Stomach (tissue), 9 donors: ENCODE data around the gene PACS2. TPM values are rescaled to one million over a fixed set of nuclear protein-coding genes. Genes with fewer than 3 reads are reported as not detected.

Experiments
- DNase-seq, 2 donors: peaks; one replicate each; pipeline versions ENCODE4 v3.0.0 to v3.0.0-alpha.2; 2013 to 2019
- H3K27ac ChIP-seq, 5 donors: fragments of 200-600 bp in 4 of 5; sonication (generic) in 4 of 5; one replicate each; pipeline ENCODE4 v1.5.1; 2013 to 2019; ENCODE audit warnings: mild to moderate bottlenecking in 1 of 5, moderate library complexity in 1 of 5
- H3K27me3 ChIP-seq, 3 donors: fragments of 200-600 bp; sonication (generic); one replicate each; pipeline ENCODE4 v1.5.1; 2017 to 2019; ENCODE audit warnings: mixed run types in 1 of 3
- H3K36me3 ChIP-seq, 4 donors: fragments of 200-600 bp; sonication (generic); 1 replicate in 3 of 4; 2 replicates in 1 of 4; pipeline ENCODE4 v1.5.1; 2016 to 2019
- H3K4me1 ChIP-seq, 4 donors: fragments of 200-600 bp; sonication (generic); one replicate each; pipeline ENCODE4 v1.5.1; 2016 to 2019
- H3K4me3 ChIP-seq, 4 donors: fragments of 200-600 bp; sonication (generic) in 3 of 4; one replicate each; pipeline ENCODE4 v1.5.1; 2016 to 2019; ENCODE audit warnings: mild to moderate bottlenecking in 1 of 4
- H3K9me3 ChIP-seq, 4 donors: fragments of 200-600 bp; sonication (generic); one replicate each; pipeline ENCODE4 v1.5.1; 2016 to 2019
- CTCF ChIP-seq, 7 experiments: fragments of 450-650 bp in 4 of 7; fragments of 200-600 bp in 3 of 7; sonication (generic) in 3 of 7; IDR thresholded peaks; one replicate each; pipeline ENCODE4 v1.5.1; 2016 to 2019; ENCODE audit warnings: antibody characterized with exemption in 7 of 7, control low read depth in 2 of 7, mild to moderate bottlenecking in 1 of 7
- EP300 ChIP-seq: sonication (generic); formaldehyde crosslinking; IDR thresholded peaks from one replicate; pipeline ENCODE4 v1.6.1; 2017; ENCODE audit warnings: antibody characterized with exemption
- POLR2A ChIP-seq, 4 donors: fragments of 450-650 bp; IDR thresholded peaks; one replicate each; pipeline ENCODE4 v1.6.1; 2016; ENCODE audit warnings: antibody characterized with exemption in 4 of 4, control low read depth in 2 of 4, mild to moderate bottlenecking in 1 of 4, moderate library complexity in 1 of 4
- POLR2AphosphoS5 ChIP-seq, 3 donors: sonication (generic); formaldehyde crosslinking; IDR thresholded peaks; one replicate each; pipeline ENCODE4 v1.6.1; 2016; ENCODE audit warnings: antibody characterized with exemption in 3 of 3
- WGBS, 5 donors: extraction: QIAGEN DNeasy Blood & Tissue Kit in 3 of 5; methylation state at CpG; one replicate each; pipeline versions ENCODE4 v1.1.5 to v1.1.7; 2013 to 2018; 5-methylcytosine and 5-hydroxymethylcytosine counted together
- intact Hi-C: fragments of 100-400 bp; cut with DNase I; formaldehyde crosslinking; loops from one replicate; pipeline ENCODE4 v1.15.1; 2023; ENCODE audit warnings: low total_unique reads
- polyA plus RNA-seq, 3 donors: library from polyadenylated mRNA; stranded (reverse); fragments of 200-250 nt; gene quantifications; one replicate each; pipeline ENCODE4 v1.2.3, GENCODE V29; 2013
- total RNA-seq, 5 donors: library from RNA; depleted of rRNA; stranded (reverse); fragments of >200 nt; gene quantifications; one replicate each; pipeline versions ENCODE4 v1.1.0 to v1.2.3, GENCODE V29; 2014 to 2016
- donor health status: healthy with polysubstance abuse.
- donor health status: Bipolar disorder and iron deficiency.
- donor health status: healthy.

PACS2 gene
- total and polyA plus RNA-seq, 8 donors: 23.4 to 209 (median 48.8) TPM

GRCh38 chr14:105412771-105413543 lies 98.4 kb downstream of the PACS2 start:
- intact Hi-C loops: no loop called here
- Histone ChIP-seq H3K4me3 (no peak overlapping the region), H3K9me3 (no peaks in the 10 kb centered on the region), H3K36me3 (no peaks in the 10 kb centered on the region), H3K27ac (no peak overlapping the region), H3K27me3 (peaks cover 0 to 52% (median 17%) of the 10 kb centered on the region in 3 donors), H3K4me1 (peaks cover 16 to 33% (median 31%) of the 10 kb centered on the region in 4 donors)
- DNase-seq: no peak
- TF ChIP-seq CTCF (IDR thresholded peaks at IDR 0.05) (no peak), POLR2A (IDR thresholded peaks at IDR 0.05) (no peak), EP300 (no peak), POLR2AphosphoS5 (IDR thresholded peaks at IDR 0.05) (no peak)
- WGBS, 5 donors: 76 to 85% (median 82%) methylated on average over 7 to 8 of the region's 8 CpGs

- no peaks in the 10 kb centered on the region for H3K36me3 ChIP-seq
- no peaks in the 10 kb centered on the region for H3K9me3 ChIP-seq
- H3K27ac ChIP-seq: no peak overlapping the region
- H3K4me3 ChIP-seq: no peak overlapping the region
- WGBS, 5 donors: 94 to 100% (median 96%) methylated on average over 2 of the region's 2 CpGs
- intact Hi-C loops: no loop called here
- no peak for DNase-seq
- H3K4me1 ChIP-seq: peaks cover 16 to 35% (median 32%) of the 10 kb centered on the region in 4 donors
- TF ChIP-seq EP300 (no peak), CTCF (IDR thresholded peaks at IDR 0.05) (no peak), POLR2AphosphoS5 (IDR thresholded peaks at IDR 0.05) (no peak), POLR2A (IDR thresholded peaks at IDR 0.05) (no peak)
- H3K27me3 ChIP-seq: peaks cover 0 to 52% (median 17%) of the 10 kb centered on the region in 3 donors
Observed at GRCh38 chr14:105413544-105413886, 99.0 kb downstream of the PACS2 start.

GRCh38 chr14:105414456-105415371 lies 100.2 kb downstream of the PACS2 start:
- Histone ChIP-seq H3K27ac (peak overlapping the region in 4 of 5 donors; percentile 38 to 73 (median 40)), H3K4me1 (peaks cover 24 to 45% (median 42%) of the 10 kb centered on the region in 4 donors), H3K9me3 (no peaks in the 10 kb centered on the region), H3K36me3 (no peaks in the 10 kb centered on the region), H3K27me3 (peaks cover 0 to 52% (median 17%) of the 10 kb centered on the region in 3 donors), H3K4me3 (peak overlapping the region; percentile 50 to 56 (median 53))
- intact Hi-C loops: no loop called here
- TF ChIP-seq POLR2A (IDR thresholded peaks at IDR 0.05): no peak
- peak in 4 of 7 experiments; percentile 47 to 82 (median 76) for TF ChIP-seq CTCF (IDR thresholded peaks at IDR 0.05)
- no peak for TF ChIP-seq EP300
- peak in 1 of 3 donors; percentile 13 for TF ChIP-seq POLR2AphosphoS5 (IDR thresholded peaks at IDR 0.05)
- peak; percentile 69 to 91 for DNase-seq
- WGBS, 5 donors: 12 to 24% (median 14%) methylated on average over 44 to 79 of the region's 79 CpGs
